GM12878 (cell line): ENCODE measurements around the gene ARAF. TPM values are rescaled to one million over a fixed set of nuclear protein-coding genes. Genes with fewer than 3 reads are reported as not detected.

Experiments used
- ATF2 ChIP-seq: IDR thresholded peaks from 2 replicates; pipeline ENCODE4 v1.6.1; 2012; ENCODE audit warnings: low read length, inconsistent platforms
- CREB1 ChIP-seq: IDR thresholded peaks from 2 replicates; pipeline ENCODE4 v1.6.1; 2012; ENCODE audit warnings: low read depth, mild to moderate bottlenecking, inconsistent platforms
- DPF2 ChIP-seq: fragments of 450-650 bp; IDR thresholded peaks from 2 replicates; pipeline ENCODE4 v1.6.1; 2017; ENCODE audit warnings: mild to moderate bottlenecking
- FOXK2 ChIP-seq: fragments of 450-650 bp; IDR thresholded peaks from 2 replicates; pipeline ENCODE4 v1.6.1; 2017; ENCODE audit warnings: mild to moderate bottlenecking, moderate library complexity
- IRF4 ChIP-seq: IDR thresholded peaks from 2 replicates; pipeline ENCODE4 v1.6.1; 2011; ENCODE audit warnings: low read depth, low read length
- KLF5 ChIP-seq: fragments of 450-650 bp; IDR thresholded peaks from 2 replicates; pipeline ENCODE4 v1.6.1; 2014; ENCODE audit warnings: mild to moderate bottlenecking; ENCODE audit not compliant: partially characterized antibody
- LARP7 ChIP-seq: fragments of 450-650 bp; IDR thresholded peaks from 2 replicates; pipeline ENCODE4 v1.6.1; 2017; ENCODE audit warnings: mild to moderate bottlenecking
- RELB ChIP-seq: fragments of 450-650 bp; IDR thresholded peaks from 2 replicates; pipeline ENCODE4 v1.6.1; 2017; ENCODE audit warnings: low read depth, mild to moderate bottlenecking, moderate library complexity
- REST ChIP-seq: IDR thresholded peaks from 2 replicates; pipeline ENCODE4 v1.6.1; 2012; ENCODE audit warnings: mild to moderate bottlenecking, low read depth, low read length
- SKIL ChIP-seq: fragments of 450-650 bp; IDR thresholded peaks from 2 replicates; pipeline ENCODE4 v1.6.1; 2017; ENCODE audit warnings: mild to moderate bottlenecking, low read depth, inconsistent platforms; ENCODE audit not compliant: poor library complexity, severe bottlenecking
- SMARCA5 ChIP-seq: fragments of 450-650 bp; IDR thresholded peaks from 2 replicates; pipeline ENCODE4 v1.6.1; 2017; ENCODE audit warnings: mild to moderate bottlenecking
- SREBF1 ChIP-seq: IDR thresholded peaks from 2 replicates; pipeline ENCODE4 v1.6.1; 2012; ENCODE audit warnings: mild to moderate bottlenecking, low read length
- TCF3 ChIP-seq: IDR thresholded peaks from 2 replicates; pipeline ENCODE4 v1.6.1; 2012; ENCODE audit warnings: low read depth, mild to moderate bottlenecking, low read length, borderline replicate concordance; ENCODE audit not compliant: insufficient read depth
- USF1 ChIP-seq: IDR thresholded peaks from 2 replicates; pipeline ENCODE4 v1.6.1; 2011; ENCODE audit warnings: borderline replicate concordance, low read depth, mild to moderate bottlenecking, moderate library complexity, mixed read lengths, low read length; ENCODE audit not compliant: insufficient read depth; ENCODE audit errors: extremely low read length
- ZBTB4 ChIP-seq: fragments of 450-650 bp; formaldehyde crosslinking; IDR thresholded peaks from 2 replicates; pipeline ENCODE4 v1.4.0; 2022; ENCODE audit warnings: mild to moderate bottlenecking, moderate library complexity
- polyA plus RNA-seq, 11 experiments: library from polyadenylated mRNA; depleted of rRNA in 4 of 11; unstranded in 6 of 11; stranded (reverse) in 5 of 11; fragments of >200 nt; fragmentation: Nextera tagmentation in 4 of 11; fragmentation: Illumina TruSeq in 1 of 11; extraction: Ambion mirVana in 4 of 11; extraction: Trizol in 1 of 11; gene quantifications; 1 replicate in 1 of 11; 2 replicates in 10 of 11; pipeline versions ENCODE4 v1.2.1 to v1.2.3, GENCODE V29; 2011 to 2016; ENCODE audit warnings: inconsistent platforms in 2 of 11, missing spikeins in 2 of 11, low read depth in 1 of 11
- total RNA-seq, 4 experiments: library from RNA; depleted of rRNA in 3 of 4; stranded (reverse); fragments of >200 nt in 3 of 4; fragmentation: Illumina TruSeq in 1 of 4; extraction: Trizol in 1 of 4; gene quantifications; 2 replicates each; pipeline versions ENCODE4 v1.2.1 to v1.2.3, GENCODE V29; 2013 to 2021

ARAF gene
- total and polyA plus RNA-seq, 10 of the 15 experiments (the other 5 are each of a cell fraction or from before 2014, with no cell fraction given): 5.0 to 79.2 (median 39.1) TPM

GRCh38 chrX:47619486-47620302, 58.7 kb downstream of the ARAF start, which contains the start of gene SYN1 (continued):
- TF ChIP-seq FOXK2: peak; percentile 94
- 0 out of 2 replicates have a peak, but pooled peaks have one; percentile 50 for TF ChIP-seq LARP7
- peak; percentile 92 for TF ChIP-seq SREBF1
- TF ChIP-seq SKIL: no peak
- TF ChIP-seq DPF2: peak; percentile 69; the same call in 1 of the 2 replicates
- peak; percentile 98 for TF ChIP-seq KLF5
- TF ChIP-seq REST: peak; percentile 98
- TF ChIP-seq USF1: no peak
- peak; percentile 60; the same call in 1 of the 2 replicates for TF ChIP-seq ATF2
- TF ChIP-seq SMARCA5: peak; percentile 56; the same call in 1 of the 2 replicates
- TF ChIP-seq TCF3: no peak
- peak; percentile 82; the same call in 1 of the 2 replicates for TF ChIP-seq CREB1
- TF ChIP-seq ZBTB4 (CRISPR knock-in tag): no peak
- no peak for TF ChIP-seq IRF4
- no peak for TF ChIP-seq RELB
